Esophagus muscularis mucosa (tissue), 4 donors: Measurements from ENCODE around the gene GNA14. TPM values are rescaled to one million over a fixed set of nuclear protein-coding genes. Genes with fewer than 3 reads are reported as not detected.

Source experiments
- DNase-seq: peaks from one replicate; pipeline ENCODE4 v3.0.0-alpha.2; 2017; ENCODE audit errors: extremely low spot score
- H3K27ac ChIP-seq, 4 donors: fragments of 200-600 bp; sonication (generic); replicated peaks in 1 of 4; 1 replicate in 3 of 4; 2 replicates in 1 of 4; pipeline ENCODE4 v1.5.1; 2016 to 2019; ENCODE audit warnings: mild to moderate bottlenecking in 1 of 4
- H3K27me3 ChIP-seq, 4 donors: fragments of 200-600 bp; sonication (generic); one replicate each; pipeline versions ENCODE4 v1.5.1 to v1.6.0; 2016 to 2019
- H3K36me3 ChIP-seq, 4 donors: fragments of 200-600 bp; sonication (generic); one replicate each; pipeline ENCODE4 v1.5.1; 2016 to 2019
- H3K4me1 ChIP-seq, 4 donors: fragments of 200-600 bp; sonication (generic); one replicate each; pipeline ENCODE4 v1.5.1; 2016 to 2019
- H3K4me3 ChIP-seq, 4 donors: fragments of 200-600 bp; sonication (generic); 1 replicate in 2 of 4; 2 replicates in 2 of 4; pipeline ENCODE4 v1.5.1; 2016 to 2019; ENCODE audit warnings: mild to moderate bottlenecking in 4 of 4, moderate library complexity in 1 of 4
- H3K9me3 ChIP-seq, 4 donors: fragments of 200-600 bp; sonication (generic); 1 replicate in 3 of 4; 2 replicates in 1 of 4; pipeline ENCODE4 v1.5.1; 2016 to 2019
- CTCF ChIP-seq, 3 experiments: fragments of 200-600 bp in 2 of 3; fragments of 450-650 bp in 1 of 3; sonication (generic) in 2 of 3; IDR thresholded peaks; one replicate each; pipeline ENCODE4 v1.5.1; 2017 to 2019; ENCODE audit warnings: antibody characterized with exemption in 3 of 3, mild to moderate bottlenecking in 2 of 3, moderate library complexity in 1 of 3
- EP300 ChIP-seq: sonication (generic); formaldehyde crosslinking; IDR thresholded peaks from one replicate; pipeline ENCODE4 v1.6.1; 2017; ENCODE audit warnings: antibody characterized with exemption
- POLR2A ChIP-seq: fragments of 450-650 bp; IDR thresholded peaks from one replicate; pipeline ENCODE4 v1.6.1; 2017; ENCODE audit warnings: antibody characterized with exemption, moderate library complexity, mild to moderate bottlenecking, low read depth
- POLR2AphosphoS5 ChIP-seq, 2 donors: sonication (generic); formaldehyde crosslinking; IDR thresholded peaks; one replicate each; pipeline ENCODE4 v1.6.1; 2017; ENCODE audit warnings: antibody characterized with exemption in 2 of 2
- WGBS: methylation state at CpG from one replicate; pipeline ENCODE4 v1.1.5; 2018; 5-methylcytosine and 5-hydroxymethylcytosine counted together
- intact Hi-C: fragments of 100-400 bp; cut with DNase I; formaldehyde crosslinking; loops from one replicate; pipeline ENCODE4 v1.15.1; 2023
- total RNA-seq, 4 donors: library from RNA; depleted of rRNA; stranded (reverse); fragments of >200 nt; gene quantifications; one replicate each; pipeline versions ENCODE4 v1.1.0 to v1.2.1, GENCODE V29; 2016

The GNA14 gene
- total RNA-seq, 4 donors from 2014 or later, result 4.7 to 9.4 (median 7.4) TPM

DNA sequence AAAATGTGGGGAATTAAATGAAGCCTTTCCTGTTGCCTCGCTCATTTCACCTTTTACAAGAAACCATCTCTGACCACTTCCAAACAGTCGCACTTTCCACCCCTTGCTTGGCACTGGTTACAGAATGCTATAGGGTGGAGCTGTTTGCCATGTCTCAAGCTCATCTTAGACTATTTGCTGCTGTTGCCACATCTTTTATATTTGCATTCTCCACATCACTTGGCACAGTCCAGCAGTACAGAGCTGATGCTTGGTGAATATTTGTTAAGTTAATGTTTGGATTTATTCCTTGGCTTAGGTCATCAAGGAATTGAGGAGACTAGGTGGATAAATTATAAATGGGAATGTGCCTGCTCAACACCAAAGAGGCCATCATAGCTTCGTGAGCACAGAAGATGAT lies 53.2 kb downstream of the GNA14 start:
- Histone ChIP-seq H3K27ac (peak overlapping the region in 1 of 4 donors; percentile 41), H3K27me3 (no peaks in the 10 kb centered on the region), H3K4me1 (peaks cover 31 to 56% (median 51%) of the 10 kb centered on the region in 4 donors), H3K36me3 (no peaks in the 10 kb centered on the region), H3K4me3 (no peak overlapping the region), H3K9me3 (no peaks in the 10 kb centered on the region)
- intact Hi-C loops, result no loop called here
- 61% methylated on average over 3 of the region's 3 CpGs for WGBS
- no peak for TF ChIP-seq POLR2AphosphoS5 (IDR thresholded peaks at IDR 0.05)
- TF ChIP-seq EP300, result no peak
- no peak for TF ChIP-seq CTCF (IDR thresholded peaks at IDR 0.05)
- no peak for TF ChIP-seq POLR2A
- no peak for DNase-seq

GRCh38 chr9:77593528-77593927 lies 54.6 kb downstream of the GNA14 start:
- H3K27ac ChIP-seq, result no peak overlapping the region
- peaks cover 31 to 50% (median 47%) of the 10 kb centered on the region in 4 donors for H3K4me1 ChIP-seq
- WGBS, result 73% methylated on average over 2 of the region's 4 CpGs
- DNase-seq, result peak; percentile 55
- no peak overlapping the region for H3K4me3 ChIP-seq
- TF ChIP-seq POLR2AphosphoS5 (IDR thresholded peaks at IDR 0.05) (no peak), EP300 (no peak), CTCF (IDR thresholded peaks at IDR 0.05) (no peak), POLR2A (no peak)
- no peaks in the 10 kb centered on the region for H3K27me3 ChIP-seq
- no peaks in the 10 kb centered on the region for H3K36me3 ChIP-seq
- no peaks in the 10 kb centered on the region for H3K9me3 ChIP-seq
- intact Hi-C loops, result no loop called here

DNA sequence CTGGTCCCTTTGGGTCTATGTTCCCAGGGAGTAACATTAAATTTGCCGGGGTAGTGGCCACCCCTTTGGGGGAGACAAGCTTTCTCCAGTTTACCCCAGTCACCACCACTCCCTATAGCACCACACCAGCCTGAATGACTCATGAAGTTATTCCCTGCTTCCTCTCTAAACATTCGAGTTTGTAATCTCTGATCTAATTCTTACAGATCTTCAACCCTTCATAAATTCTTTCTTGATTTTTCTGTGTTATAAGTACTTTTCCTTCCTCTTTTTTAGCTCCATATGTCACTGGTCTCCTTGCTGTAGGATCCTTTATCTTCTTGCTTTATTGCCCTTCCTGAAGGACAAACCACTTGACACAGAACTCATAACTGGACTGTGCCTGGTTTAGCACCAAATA lies 55.6 kb downstream of the GNA14 start:
- Histone ChIP-seq H3K36me3 (no peaks in the 10 kb centered on the region), H3K9me3 (no peaks in the 10 kb centered on the region), H3K4me1 (peaks cover 24 to 45% (median 41%) of the 10 kb centered on the region in 4 donors), H3K27ac (no peak overlapping the region), H3K4me3 (no peak overlapping the region), H3K27me3 (no peaks in the 10 kb centered on the region)
- peak; percentile 5 for DNase-seq
- 78% methylated on average over 2 of the region's 2 CpGs for WGBS
- intact Hi-C loops, result no loop called here
- TF ChIP-seq EP300, result no peak
- TF ChIP-seq POLR2AphosphoS5 (IDR thresholded peaks at IDR 0.05), result no peak
- no peak for TF ChIP-seq POLR2A
- no peak for TF ChIP-seq CTCF (IDR thresholded peaks at IDR 0.05)

GRCh38 chr9:77589046-77589795 lies 58.9 kb downstream of the GNA14 start:
- peaks cover 0 to 14% (median 11%) of the 10 kb centered on the region in 4 donors for H3K4me1 ChIP-seq
- no peak for TF ChIP-seq EP300
- TF ChIP-seq POLR2A, result no peak
- no peak for TF ChIP-seq POLR2AphosphoS5 (IDR thresholded peaks at IDR 0.05)
- H3K9me3 ChIP-seq, result no peaks in the 10 kb centered on the region
- DNase-seq, result peak; percentile 34
- H3K27me3 ChIP-seq, result no peaks in the 10 kb centered on the region
- intact Hi-C loops, result no loop called here
- no peaks in the 10 kb centered on the region for H3K36me3 ChIP-seq
- 69% methylated on average over 6 of the region's 6 CpGs for WGBS
- H3K4me3 ChIP-seq, result no peak overlapping the region
- no peak overlapping the region for H3K27ac ChIP-seq

- no peaks in the 10 kb centered on the region for H3K27me3 ChIP-seq
- intact Hi-C loops, result no loop called here
- TF ChIP-seq EP300 (no peak), POLR2AphosphoS5 (IDR thresholded peaks at IDR 0.05) (no peak), POLR2A (no peak), CTCF (IDR thresholded peaks at IDR 0.05) (no peak)
- H3K36me3 ChIP-seq, result no peaks in the 10 kb centered on the region
- no peak overlapping the region for H3K27ac ChIP-seq
- peaks cover 0 to 12% (median 11%) of the 10 kb centered on the region in 4 donors for H3K4me1 ChIP-seq
- peak; percentile 29 for DNase-seq
- no peaks in the 10 kb centered on the region for H3K9me3 ChIP-seq
- 45% methylated on average over 2 of the region's 2 CpGs for WGBS
- no peak overlapping the region for H3K4me3 ChIP-seq
Observed at GRCh38 chr9:77588271-77588937, 59.7 kb downstream of the GNA14 start.
